GM10248 (cell line): ENCODE results near the gene MAN1A2.

Experiments used
- CTCF ChIA-PET: fragments of 300-600 bp; sonication (Branson Sonifier 250); formaldehyde crosslinking; extraction: SDS; loops from one replicate; lab custom pipeline; 2021; ENCODE audit warnings: antibody characterized with exemption; lab: Yijun Ruan, JAX
- POLR2A ChIA-PET: fragments of 350-650 bp; sonication (Branson Sonifier 250); formaldehyde crosslinking; extraction: SDS; loops from one replicate; lab custom pipeline; 2020; ENCODE audit warnings: antibody characterized with exemption; lab: Yijun Ruan, JAX
- DNase-seq: peaks from one replicate; pipeline ENCODE4 v3.0.0; 2012; ENCODE audit errors: extremely low spot score
- TF ChIP-seq, protein P1 (sequence below): IDR thresholded peaks from 2 replicates; pipeline ENCODE4 v1.5.1; 2012; ENCODE audit warnings: mild to moderate bottlenecking, low read depth; ENCODE audit errors: extremely low read depth, missing control alignments, control extremely low read depth

Gene MAN1A2

GRCh38 chr1:117501281-117501680, 134.0 kb downstream of the MAN1A2 start:
- DNase-seq: no peak
- TF ChIP-seq, protein P1, sequence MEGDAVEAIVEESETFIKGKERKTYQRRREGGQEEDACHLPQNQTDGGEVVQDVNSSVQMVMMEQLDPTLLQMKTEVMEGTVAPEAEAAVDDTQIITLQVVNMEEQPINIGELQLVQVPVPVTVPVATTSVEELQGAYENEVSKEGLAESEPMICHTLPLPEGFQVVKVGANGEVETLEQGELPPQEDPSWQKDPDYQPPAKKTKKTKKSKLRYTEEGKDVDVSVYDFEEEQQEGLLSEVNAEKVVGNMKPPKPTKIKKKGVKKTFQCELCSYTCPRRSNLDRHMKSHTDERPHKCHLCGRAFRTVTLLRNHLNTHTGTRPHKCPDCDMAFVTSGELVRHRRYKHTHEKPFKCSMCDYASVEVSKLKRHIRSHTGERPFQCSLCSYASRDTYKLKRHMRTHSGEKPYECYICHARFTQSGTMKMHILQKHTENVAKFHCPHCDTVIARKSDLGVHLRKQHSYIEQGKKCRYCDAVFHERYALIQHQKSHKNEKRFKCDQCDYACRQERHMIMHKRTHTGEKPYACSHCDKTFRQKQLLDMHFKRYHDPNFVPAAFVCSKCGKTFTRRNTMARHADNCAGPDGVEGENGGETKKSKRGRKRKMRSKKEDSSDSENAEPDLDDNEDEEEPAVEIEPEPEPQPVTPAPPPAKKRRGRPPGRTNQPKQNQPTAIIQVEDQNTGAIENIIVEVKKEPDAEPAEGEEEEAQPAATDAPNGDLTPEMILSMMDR: no peak
- ChIA-PET CTCF (interaction anchor here (0.9 to 3.3 kb wide), 2 partner anchors 12 to 33 kb away, joined by 3 to 12 read pairs; no protein-coding TSS in a partner anchor), POLR2A (no interaction called here)

DNA sequence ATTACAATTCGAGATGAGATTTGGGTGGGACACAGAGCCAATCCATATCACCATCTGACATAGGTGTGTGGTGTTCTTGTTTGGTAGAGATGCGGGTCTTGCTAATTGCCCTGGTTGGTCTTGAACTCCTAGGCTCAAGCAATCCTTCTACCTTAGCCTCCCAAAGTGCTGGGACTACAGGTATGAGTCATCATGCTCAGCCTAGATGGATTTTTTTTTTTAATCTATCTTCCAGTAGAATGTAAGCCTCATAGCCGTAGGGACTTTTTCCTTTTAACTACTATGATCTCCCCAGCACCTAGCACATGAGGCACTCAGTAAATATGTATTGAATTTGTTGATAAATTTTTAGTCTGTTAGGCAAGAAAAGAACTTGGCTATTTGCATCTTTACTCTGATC, 144.0 kb downstream of the MAN1A2 start:
- CTCF ChIA-PET: interaction anchor here (0.5 to 6.6 kb wide), 7 partner anchors 16 to 384 kb away, joined by 3 to 91 read pairs (median 19); no protein-coding TSS in a partner anchor
- POLR2A ChIA-PET: no interaction called here
- TF ChIP-seq, protein P1: no peak
- no peak for DNase-seq

GRCh38 chr1:117512728-117513321, 145.6 kb downstream of the MAN1A2 start:
- ChIA-PET CTCF (interaction anchor here (0.7 to 6.6 kb wide), 13 partner anchors 9 to 382 kb away, joined by 3 to 91 read pairs (median 8); no protein-coding TSS in a partner anchor), POLR2A (interaction anchor here (0.6 kb wide), 1 partner anchor 162 kb away, joined by 7 read pairs; no protein-coding TSS in a partner anchor)
- no peak for DNase-seq
- TF ChIP-seq, protein P1: peak; percentile 51

- DNase-seq: no peak
- TF ChIP-seq, protein P1: no peak
- CTCF ChIA-PET: interaction anchor here (1.1 to 1.9 kb wide), 3 partner anchors 12 to 231 kb away, joined by 3 to 9 read pairs (median 6); no protein-coding TSS in a partner anchor
- POLR2A ChIA-PET: no interaction called here
Observed at GRCh38 chr1:117523111-117523510, 155.9 kb downstream of the MAN1A2 start.

- ChIA-PET CTCF (interaction anchor here (0.8 to 3.3 kb wide), 9 partner anchors 8 to 369 kb away, joined by 3 to 16 read pairs (median 6); no protein-coding TSS in a partner anchor), POLR2A (no interaction called here)
- no peak for DNase-seq
- TF ChIP-seq, protein P1: no peak
Observed at GRCh38 chr1:117527074-117527473, 159.8 kb downstream of the MAN1A2 start.

GRCh38 chr1:117527566-117528102, 160.4 kb downstream of the MAN1A2 start:
- POLR2A ChIA-PET: no interaction called here
- TF ChIP-seq, protein P1: no peak
- no peak for DNase-seq
- CTCF ChIA-PET: interaction anchor here (0.8 to 3.3 kb wide), 11 partner anchors 8 to 368 kb away, joined by 3 to 16 read pairs (median 6); no protein-coding TSS in a partner anchor
